Gastrocnemius medialis (tissue), 4 donors: ENCODE results near the gene ZBTB7B.

Source experiments
- CTCF ChIP-seq, 5 experiments: fragments of 450-650 bp in 3 of 5; fragments of 200-600 bp in 2 of 5; sonication (generic) in 2 of 5; IDR thresholded peaks in 4 of 5; conservative IDR thresholded peaks in 1 of 5; 1 replicate in 4 of 5; 2 replicates in 1 of 5; pipeline ENCODE4 v1.5.1; 2016 to 2019; ENCODE audit warnings: antibody characterized with exemption in 5 of 5, mild to moderate bottlenecking in 3 of 5, moderate library complexity in 3 of 5
- POLR2A ChIP-seq, 2 donors: fragments of 450-650 bp; IDR thresholded peaks; one replicate each; pipeline ENCODE4 v1.6.1; 2017; ENCODE audit warnings: antibody characterized with exemption in 2 of 2, mild to moderate bottlenecking in 2 of 2, moderate library complexity in 2 of 2

GRCh38 chr1:155017041-155017945, 14.7 kb downstream of the ZBTB7B start:
- TF ChIP-seq CTCF (IDR thresholded peaks at IDR 0.05 in 4 of 5, conservative IDR thresholded peaks at IDR 0.05 in 1 of 5) = peak; percentile 96 to 100 (median 97)
- TF ChIP-seq POLR2A (IDR thresholded peaks at IDR 0.05) = peak; percentile 37 to 47
